Astrocyte (in vitro differentiated cells and primary cell): ENCODE measurements around the gene CACNB4. TPM values are rescaled to one million over a fixed set of nuclear protein-coding genes. Genes with fewer than 3 reads are reported as not detected.
"Not testable (repeated sequence)": the region's sequence is repeated elsewhere in the genome, so short reads cannot be mapped to it uniquely, and the experiment has no call there.

ENCODE experiments used
- DNase-seq: peaks from one replicate; pipeline ENCODE4 v3.0.0-alpha.2; 2010; ENCODE audit warnings: low read depth
- FAIRE-seq: peaks from 2 replicates; lab custom pipeline; 2011; peaks lifted over from hg19 to GRCh38; lab: Jason Lieb, UNC
- H2AFZ ChIP-seq: 2 replicates; pipeline ENCODE4 v1.6.0; 2012; ENCODE audit warnings: low read depth, low read length, inconsistent platforms
- H3K27ac ChIP-seq: 2 replicates; pipeline ENCODE4 v1.5.1; 2011; ENCODE audit warnings: low read depth, low read length, inconsistent platforms
- H3K27me3 ChIP-seq: 2 replicates; pipeline ENCODE4 v1.6.0; 2011; ENCODE audit warnings: low read length, inconsistent platforms; ENCODE audit not compliant: insufficient read depth
- H3K36me3 ChIP-seq: 2 replicates; pipeline ENCODE4 v1.5.1; 2011; ENCODE audit warnings: low read length, inconsistent platforms; ENCODE audit not compliant: insufficient read depth
- H3K4me1 ChIP-seq: 2 replicates; pipeline ENCODE4 v1.5.1; 2011; ENCODE audit warnings: low read length, inconsistent platforms; ENCODE audit not compliant: insufficient read depth
- H3K4me2 ChIP-seq: 2 replicates; pipeline ENCODE4 v1.6.0; 2012; ENCODE audit warnings: low read length, inconsistent platforms
- H3K4me3 ChIP-seq: 2 replicates; pipeline ENCODE4 v1.5.1; 2011; ENCODE audit warnings: low read depth, mild to moderate bottlenecking, low read length, inconsistent platforms; ENCODE audit not compliant: insufficient read depth
- H3K79me2 ChIP-seq: 2 replicates; pipeline ENCODE4 v1.6.0; 2012; ENCODE audit warnings: mild to moderate bottlenecking, low read length, inconsistent platforms; ENCODE audit not compliant: insufficient read depth
- H3K9ac ChIP-seq: 2 replicates; pipeline ENCODE4 v1.6.0; 2012; ENCODE audit warnings: mild to moderate bottlenecking, low read length, inconsistent platforms
- H3K9me3 ChIP-seq: 2 replicates; pipeline ENCODE4 v1.5.1; 2012; ENCODE audit warnings: low read depth, mild to moderate bottlenecking, low read length, inconsistent platforms; ENCODE audit not compliant: insufficient read depth
- H4K20me1 ChIP-seq: 2 replicates; pipeline ENCODE4 v1.6.0; 2012; ENCODE audit warnings: low read length, inconsistent platforms; ENCODE audit not compliant: insufficient read depth
- H3K27ac Mint-ChIP-seq: one replicate; pipeline ENCODE4 v1.8.0; 2021; ENCODE audit warnings: mild to moderate bottlenecking, mixed read lengths; ENCODE audit not compliant: unreplicated experiment
- H3K27me3 Mint-ChIP-seq: one replicate; pipeline ENCODE4 v1.8.0; 2021; ENCODE audit warnings: low read depth, mixed read lengths; ENCODE audit not compliant: unreplicated experiment
- H3K36me3 Mint-ChIP-seq: one replicate; pipeline ENCODE4 v1.8.0; 2021; ENCODE audit warnings: low read depth, mixed read lengths; ENCODE audit not compliant: unreplicated experiment
- H3K4me1 Mint-ChIP-seq: one replicate; pipeline ENCODE4 v1.8.0; 2021; ENCODE audit warnings: low read depth, mixed read lengths; ENCODE audit not compliant: unreplicated experiment
- H3K4me3 Mint-ChIP-seq: one replicate; pipeline ENCODE4 v1.8.0; 2021; ENCODE audit warnings: mild to moderate bottlenecking, moderate library complexity, mixed read lengths; ENCODE audit not compliant: unreplicated experiment
- H3K9me3 Mint-ChIP-seq: one replicate; pipeline ENCODE4 v1.8.0; 2021; ENCODE audit warnings: mild to moderate bottlenecking, mixed read lengths; ENCODE audit not compliant: unreplicated experiment
- EZH2 ChIP-seq: IDR thresholded peaks from 2 replicates; pipeline ENCODE4 v1.6.1; 2012; ENCODE audit warnings: mild to moderate bottlenecking, low read length, inconsistent platforms; ENCODE audit not compliant: insufficient read depth
- total RNA-seq: library from RNA; stranded (reverse); gene quantifications from 2 replicates; pipeline ENCODE4 v1.2.1, GENCODE V29; 2021
- TF ChIP-seq, protein P1 (sequence below): IDR thresholded peaks from 2 replicates; pipeline ENCODE4 v1.5.1; 2011; ENCODE audit warnings: low read depth, mild to moderate bottlenecking, inconsistent platforms, low read length, moderate library complexity; ENCODE audit not compliant: insufficient read depth

CACNB4 gene
- total RNA-seq, 1 donor from 2014 or later = 1.8 TPM

DNA sequence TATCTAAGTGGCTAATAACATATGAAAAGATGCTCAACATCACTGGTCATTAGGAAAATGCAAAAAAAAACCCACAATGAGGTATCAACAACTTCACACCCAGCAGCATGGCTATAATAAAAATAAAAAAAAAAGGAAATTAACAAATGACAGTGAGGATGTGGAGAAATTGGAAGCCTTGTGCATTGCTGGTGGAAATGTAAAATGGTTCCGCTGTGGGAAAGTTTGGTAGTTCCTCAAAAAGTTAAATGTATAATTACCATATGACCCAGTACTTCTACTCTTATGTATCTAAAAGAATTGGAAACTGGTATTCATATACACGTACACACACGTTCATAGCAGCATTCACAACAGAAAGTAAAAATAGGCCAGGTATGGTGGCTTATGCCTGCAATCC is 15.5 kb upstream of the CACNB4 start:
- FAIRE-seq = no peak
- TF ChIP-seq, protein P1, sequence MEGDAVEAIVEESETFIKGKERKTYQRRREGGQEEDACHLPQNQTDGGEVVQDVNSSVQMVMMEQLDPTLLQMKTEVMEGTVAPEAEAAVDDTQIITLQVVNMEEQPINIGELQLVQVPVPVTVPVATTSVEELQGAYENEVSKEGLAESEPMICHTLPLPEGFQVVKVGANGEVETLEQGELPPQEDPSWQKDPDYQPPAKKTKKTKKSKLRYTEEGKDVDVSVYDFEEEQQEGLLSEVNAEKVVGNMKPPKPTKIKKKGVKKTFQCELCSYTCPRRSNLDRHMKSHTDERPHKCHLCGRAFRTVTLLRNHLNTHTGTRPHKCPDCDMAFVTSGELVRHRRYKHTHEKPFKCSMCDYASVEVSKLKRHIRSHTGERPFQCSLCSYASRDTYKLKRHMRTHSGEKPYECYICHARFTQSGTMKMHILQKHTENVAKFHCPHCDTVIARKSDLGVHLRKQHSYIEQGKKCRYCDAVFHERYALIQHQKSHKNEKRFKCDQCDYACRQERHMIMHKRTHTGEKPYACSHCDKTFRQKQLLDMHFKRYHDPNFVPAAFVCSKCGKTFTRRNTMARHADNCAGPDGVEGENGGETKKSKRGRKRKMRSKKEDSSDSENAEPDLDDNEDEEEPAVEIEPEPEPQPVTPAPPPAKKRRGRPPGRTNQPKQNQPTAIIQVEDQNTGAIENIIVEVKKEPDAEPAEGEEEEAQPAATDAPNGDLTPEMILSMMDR = no peak
- TF ChIP-seq EZH2 = no peak
- H3K9me3 ChIP-seq = no peaks in the 10 kb centered on the region
- no peaks in the 10 kb centered on the region for H3K4me1 ChIP-seq
- Mint-ChIP-seq H3K4me3 (no peak overlapping the region), H3K9me3 (no peaks in the 10 kb centered on the region), H3K27ac (no peak overlapping the region), H3K36me3 (peaks cover 3% of the 10 kb centered on the region), H3K27me3 (no peaks in the 10 kb centered on the region), H3K4me1 (no peaks in the 10 kb centered on the region)
- no peak for DNase-seq
- no peaks in the 10 kb centered on the region for H4K20me1 ChIP-seq
- H3K27me3 ChIP-seq = no peaks in the 10 kb centered on the region
- no peak overlapping the region for H3K4me2 ChIP-seq
- no peak overlapping the region for H2AFZ ChIP-seq
- no peak overlapping the region for H3K9ac ChIP-seq
- H3K36me3 ChIP-seq = no peaks in the 10 kb centered on the region
- no peaks in the 10 kb centered on the region for H3K79me2 ChIP-seq
- no peak overlapping the region for H3K4me3 ChIP-seq
- no peak overlapping the region for H3K27ac ChIP-seq

GRCh38 chr2:152107140-152107539 is 8.3 kb upstream of the CACNB4 start:
- not testable (repeated sequence) for FAIRE-seq, H2AFZ ChIP-seq, H3K4me1 Mint-ChIP-seq, H3K27ac Mint-ChIP-seq, H3K9me3 ChIP-seq, H3K36me3 Mint-ChIP-seq, H3K4me3 Mint-ChIP-seq, H3K4me1 ChIP-seq, H3K4me3 ChIP-seq, H3K79me2 ChIP-seq, H3K9me3 Mint-ChIP-seq, DNase-seq, H3K36me3 ChIP-seq, H3K27me3 ChIP-seq, H4K20me1 ChIP-seq, H3K9ac ChIP-seq, H3K27ac ChIP-seq, H3K27me3 Mint-ChIP-seq, H3K4me2 ChIP-seq

- no peaks in the 10 kb centered on the region for H3K36me3 Mint-ChIP-seq
- peaks cover 7% of the 10 kb centered on the region for H3K27me3 Mint-ChIP-seq
Measured at GRCh38 chr2:152106464-152106863, 7.6 kb upstream of the CACNB4 start.

More at GRCh38 chr2:152106464-152106863, 7.6 kb upstream of the CACNB4 start:
- no peaks in the 10 kb centered on the region for H3K9me3 Mint-ChIP-seq
- Histone ChIP-seq H3K9ac (no peak overlapping the region), H3K4me2 (no peak overlapping the region), H3K4me1 (no peaks in the 10 kb centered on the region), H3K27me3 (peaks cover 2% of the 10 kb centered on the region), H3K4me3 (no peak overlapping the region), H3K9me3 (no peaks in the 10 kb centered on the region), H3K36me3 (no peaks in the 10 kb centered on the region), H4K20me1 (no peaks in the 10 kb centered on the region), H3K79me2 (no peaks in the 10 kb centered on the region), H2AFZ (no peak overlapping the region), H3K27ac (no peak overlapping the region)
- TF ChIP-seq EZH2 = no peak
- TF ChIP-seq, protein P1 = no peak
- no peak overlapping the region for H3K27ac Mint-ChIP-seq
- no peaks in the 10 kb centered on the region for H3K4me1 Mint-ChIP-seq
- DNase-seq (no peak), FAIRE-seq (no peak)
- no peak overlapping the region for H3K4me3 Mint-ChIP-seq
